HUES64 (cell line): Measurements from ENCODE around the gene CRABP2. TPM values are rescaled to one million over a fixed set of nuclear protein-coding genes. Genes with fewer than 3 reads are reported as not detected.

Experiments used
- H3K27ac ChIP-seq: 2 replicates; pipeline ENCODE4 v1.7.0; 2013; ENCODE audit warnings: low read depth, low read length, inconsistent platforms
- H3K27me3 ChIP-seq: 2 replicates; pipeline ENCODE4 v1.6.1; 2013; ENCODE audit warnings: mild to moderate bottlenecking, low read length; ENCODE audit not compliant: insufficient read depth
- H3K36me3 ChIP-seq: 2 replicates; pipeline ENCODE4 v1.6.1; 2013; ENCODE audit warnings: mild to moderate bottlenecking, low read length; ENCODE audit not compliant: insufficient read depth
- H3K4me1 ChIP-seq: 2 replicates; pipeline ENCODE4 v1.6.1; 2013; ENCODE audit warnings: mild to moderate bottlenecking, low read length, moderate library complexity; ENCODE audit not compliant: insufficient read depth
- H3K4me3 ChIP-seq: 2 replicates; pipeline ENCODE4 v1.5.1; 2013; ENCODE audit warnings: mild to moderate bottlenecking, low read length, moderate library complexity
- H3K9ac ChIP-seq: 2 replicates; pipeline ENCODE4 v1.6.1; 2013; ENCODE audit warnings: mild to moderate bottlenecking, low read depth, low read length
- H3K9me3 ChIP-seq: 2 replicates; pipeline ENCODE4 v1.6.1; 2013; ENCODE audit warnings: low read depth, low read length; ENCODE audit not compliant: insufficient read depth
- WGBS: fragments of 150-250, 120-280 bp; methylation state at CpG from one replicate; pipeline ENCODE4 v1.1.7; 2013; ENCODE audit warnings: missing lambda C conversion rate; 5-methylcytosine and 5-hydroxymethylcytosine counted together
- polyA plus RNA-seq, 2 experiments: library from polyadenylated mRNA; stranded (reverse); fragments of 50-300 nt; gene quantifications; one replicate each; pipeline ENCODE4 v1.2.3, GENCODE V29; 2013

The CRABP2 gene
- polyA plus RNA-seq (2013, experiment 1 of 2) = 229 TPM
- 318 TPM for polyA plus RNA-seq (2013, experiment 2 of 2)

DNA sequence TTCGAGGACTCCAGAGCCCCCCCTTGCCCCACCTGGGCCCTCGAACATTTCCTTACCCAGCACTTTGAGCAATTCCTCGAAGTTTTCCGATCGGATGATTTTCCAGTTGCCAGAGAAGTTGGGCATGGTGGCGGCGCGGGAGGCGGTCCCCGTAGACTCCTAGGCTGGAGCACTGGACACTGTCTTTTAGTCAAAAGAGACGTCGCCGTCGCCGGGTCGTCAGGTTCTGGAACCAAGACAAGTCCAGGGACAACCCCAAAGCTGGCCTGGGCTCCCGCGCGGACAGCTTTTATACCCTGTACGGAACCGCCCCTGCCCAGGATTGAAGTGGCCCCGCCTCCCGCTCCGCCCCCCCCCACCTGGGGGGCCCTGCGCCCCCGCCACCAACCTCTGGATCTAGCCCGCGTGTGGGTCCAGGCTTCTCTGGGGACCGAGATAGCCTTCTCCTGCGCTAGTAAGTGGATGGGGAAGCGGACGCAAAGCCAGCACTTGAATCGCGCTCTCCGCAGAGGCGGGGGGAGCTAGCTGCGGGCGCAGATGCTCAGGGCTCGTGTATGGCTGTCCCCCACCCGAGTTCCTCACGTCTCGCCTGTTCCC is at the start of gene CRABP2:
Gene CRABP2, minus strand, starts transcription at position 263 of the 597 bp plus-strand sequence. Its CDS starts 137 bp downstream, at position 126.
- Histone ChIP-seq H3K4me3 (peak within 1 kb of the TSS; percentile 71), H3K27me3 (peaks cover 16% of the 10 kb centered on the region), H3K9me3 (no peaks in the 10 kb centered on the region), H3K27ac (peak within 1 kb of the TSS; percentile 94), H3K36me3 (peaks cover 12% of the 10 kb centered on the region), H3K4me1 (peaks cover 51% of the 10 kb centered on the region), H3K9ac (peak within 1 kb of the TSS; percentile 79)
- WGBS = under 1% methylated on average over 41 of the region's 42 CpGs

DNA sequence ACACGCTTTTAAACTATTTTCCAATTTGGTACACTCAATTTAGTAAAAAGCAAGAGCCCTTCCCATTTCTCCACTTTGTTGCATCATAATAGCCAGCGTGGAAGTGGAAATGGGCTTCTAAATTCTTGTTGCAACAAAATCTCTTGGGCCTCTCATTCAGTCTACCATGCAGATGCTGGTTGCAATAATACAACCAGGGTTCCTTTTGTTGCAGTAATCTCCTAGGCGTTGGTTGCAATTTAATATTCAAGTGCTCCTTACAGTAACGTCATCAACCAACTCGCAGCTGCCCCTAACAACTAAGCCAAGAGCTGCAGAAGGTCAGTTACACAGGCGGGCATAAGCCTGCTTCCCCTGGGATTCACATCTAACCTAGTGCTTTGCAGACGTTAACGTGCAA is 48.8 kb upstream of the CRABP2 start:
- Histone ChIP-seq H3K36me3 (no peaks in the 10 kb centered on the region; the same call in 1 of the 2 replicates), H3K9me3 (no peaks in the 10 kb centered on the region), H3K27me3 (no peaks in the 10 kb centered on the region), H3K27ac (no peak overlapping the region), H3K4me1 (peaks cover 15% of the 10 kb centered on the region), H3K4me3 (no peak overlapping the region), H3K9ac (no peak overlapping the region)
- 90% methylated on average over 8 of the region's 8 CpGs for WGBS

DNA sequence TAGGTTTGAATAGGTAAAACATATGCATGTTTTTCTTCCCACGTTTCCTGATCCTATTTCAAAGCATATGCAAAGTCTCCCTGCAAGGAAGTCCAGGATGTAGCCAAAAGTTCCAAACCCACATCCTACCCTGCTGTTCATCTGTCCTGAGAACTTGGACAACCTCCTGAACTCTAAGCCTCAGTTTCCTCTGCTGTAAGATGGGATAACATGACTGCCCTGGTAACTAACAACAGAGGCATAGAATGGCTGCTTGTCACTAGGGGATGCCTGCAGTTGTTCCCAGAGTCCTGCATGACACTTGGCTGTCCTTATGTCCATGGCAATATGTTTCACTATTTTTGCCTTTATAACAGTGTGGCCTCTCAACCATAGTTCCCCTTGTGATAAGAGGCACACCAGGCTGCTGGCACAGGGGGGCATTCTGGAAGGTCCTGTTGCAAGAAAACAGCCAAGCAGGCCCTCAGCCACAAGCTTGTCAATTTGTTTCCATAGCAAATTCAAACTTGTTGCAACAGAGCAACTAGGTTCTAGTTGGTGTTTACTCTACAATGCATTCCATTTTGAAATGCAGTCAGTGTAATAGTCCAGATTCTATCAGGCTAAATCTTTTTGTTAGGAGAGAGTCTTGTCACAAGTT is 47.6 kb upstream of the CRABP2 start:
- peaks cover 28% of the 10 kb centered on the region for H3K4me1 ChIP-seq
- H3K27me3 ChIP-seq = no peaks in the 10 kb centered on the region
- H3K36me3 ChIP-seq = no peaks in the 10 kb centered on the region; the same call in 1 of the 2 replicates
- H3K27ac ChIP-seq = no peak overlapping the region
- 43% methylated on average over 1 of the region's 1 CpG for WGBS
- H3K9me3 ChIP-seq = no peaks in the 10 kb centered on the region
- peak overlapping the region; percentile 93 for H3K4me3 ChIP-seq
- H3K9ac ChIP-seq = no peak overlapping the region

DNA sequence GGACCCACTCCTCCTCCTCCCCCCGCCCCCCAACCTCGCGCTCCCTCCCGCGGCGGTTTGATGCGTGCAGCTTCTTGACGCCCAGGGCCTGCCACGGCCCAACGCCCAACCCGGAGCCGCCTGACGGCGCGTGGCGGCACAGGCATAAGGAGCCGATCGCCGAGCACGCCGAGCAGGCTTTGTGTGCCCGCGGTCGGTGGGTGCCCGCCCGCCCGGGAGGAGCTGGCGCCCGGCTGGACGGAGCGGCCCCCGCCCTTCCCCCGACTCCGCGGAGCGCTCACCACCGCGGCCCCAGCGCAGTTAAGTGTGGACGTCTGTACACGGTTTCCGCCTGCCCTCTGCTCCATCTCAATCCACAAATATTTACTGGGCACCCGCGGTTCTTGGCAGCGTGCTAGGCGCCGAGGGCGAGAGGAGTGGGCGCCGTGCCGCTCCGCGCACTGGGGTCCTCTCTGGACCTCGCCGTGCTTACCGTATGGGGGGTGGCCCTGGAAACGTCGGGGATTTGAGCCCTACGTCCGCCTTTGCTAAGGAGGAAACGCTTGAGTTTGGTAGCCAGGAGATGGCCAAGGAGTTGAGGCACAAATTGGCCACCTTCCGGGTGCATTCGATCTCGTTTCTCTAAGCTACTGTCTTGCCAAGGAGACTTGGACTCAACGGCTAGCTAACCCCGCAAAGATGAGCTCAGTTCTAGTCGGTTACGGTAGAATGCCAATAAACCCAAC is 46.5 kb upstream of the CRABP2 start:
- Histone ChIP-seq H3K4me1 (peaks cover 33% of the 10 kb centered on the region), H3K27me3 (no peaks in the 10 kb centered on the region), H3K36me3 (no peaks in the 10 kb centered on the region; the same call in 1 of the 2 replicates), H3K4me3 (peak overlapping the region; percentile 93), H3K9me3 (no peaks in the 10 kb centered on the region), H3K9ac (peak overlapping the region; percentile 96), H3K27ac (peak overlapping the region; percentile 97)
- under 1% methylated on average over 68 of the region's 68 CpGs for WGBS

DNA sequence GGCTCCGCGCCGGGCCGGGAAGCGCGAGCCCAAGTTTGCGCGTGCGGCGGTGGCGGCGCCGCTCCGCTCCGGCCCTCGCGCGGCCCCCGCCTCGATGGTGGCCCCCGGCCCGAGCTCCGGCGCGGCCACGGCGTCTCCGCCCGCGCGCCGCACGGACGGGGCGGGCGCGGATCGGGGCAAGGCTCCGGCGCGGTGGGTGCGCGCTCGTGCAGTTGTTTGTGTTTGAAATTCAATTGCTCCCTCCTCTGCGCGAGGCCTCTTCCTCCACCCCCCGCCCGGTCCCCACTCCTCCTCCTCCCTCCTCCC is 46.0 kb upstream of the CRABP2 start, which contains the start of gene HDGF:
Gene HDGF, minus strand, starts transcription at position 225 of the 306 bp plus-strand sequence. CDS start 246 bp downstream, outside the sequence.
- H3K27me3 ChIP-seq = no peaks in the 10 kb centered on the region
- WGBS = under 1% methylated on average over 47 of the region's 48 CpGs
- peak within 1 kb of the TSS; percentile 97 for H3K27ac ChIP-seq
- H3K9me3 ChIP-seq = no peaks in the 10 kb centered on the region
- peak within 1 kb of the TSS; percentile 93 for H3K4me3 ChIP-seq
- H3K4me1 ChIP-seq = peaks cover 34% of the 10 kb centered on the region
- peak within 1 kb of the TSS; percentile 96 for H3K9ac ChIP-seq
- no peaks in the 10 kb centered on the region; the same call in 1 of the 2 replicates for H3K36me3 ChIP-seq

DNA sequence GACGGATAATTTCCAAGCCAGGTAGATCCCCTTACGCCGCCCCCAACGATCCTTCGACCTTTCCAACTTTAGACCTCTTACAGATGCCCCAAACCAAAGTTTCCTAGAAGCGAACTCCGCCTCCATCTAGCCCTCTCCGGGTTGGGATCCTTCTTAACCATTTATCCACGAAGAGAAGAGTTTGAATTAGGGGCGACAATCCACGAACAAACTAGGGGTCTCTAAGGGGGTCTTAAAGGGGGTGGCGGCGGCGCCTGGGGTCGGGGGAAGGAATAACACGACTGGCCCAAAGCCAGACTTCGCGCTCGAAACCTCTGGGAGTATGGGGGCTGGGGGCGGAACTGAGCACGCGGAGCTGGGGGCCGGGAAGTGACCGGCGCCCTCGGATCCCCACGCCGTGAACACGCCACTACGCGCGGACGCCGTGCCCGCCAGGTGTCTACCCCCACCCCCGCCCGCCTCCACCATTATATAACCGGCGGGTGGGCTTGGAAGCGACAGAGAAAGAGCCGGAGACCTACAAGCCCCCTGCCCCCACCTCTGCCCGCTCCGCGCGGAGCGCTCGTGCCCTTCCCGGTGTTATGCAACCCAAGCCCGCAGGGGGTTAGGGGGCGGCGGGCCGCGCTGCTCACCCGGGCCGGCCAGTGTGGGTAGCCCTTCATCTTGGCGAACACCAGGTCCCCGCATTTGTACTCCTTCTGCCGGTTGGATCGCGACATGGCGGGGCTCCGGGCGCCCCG is 45.5 kb upstream of the CRABP2 start:
- Histone ChIP-seq H3K27ac (peak overlapping the region; percentile 85), H3K9ac (peak overlapping the region; percentile 95), H3K4me3 (peak overlapping the region; percentile 93), H3K4me1 (peaks cover 39% of the 10 kb centered on the region), H3K36me3 (no peaks in the 10 kb centered on the region; the same call in 1 of the 2 replicates), H3K27me3 (no peaks in the 10 kb centered on the region), H3K9me3 (no peaks in the 10 kb centered on the region)
- WGBS = under 1% methylated on average over 64 of the region's 64 CpGs

DNA sequence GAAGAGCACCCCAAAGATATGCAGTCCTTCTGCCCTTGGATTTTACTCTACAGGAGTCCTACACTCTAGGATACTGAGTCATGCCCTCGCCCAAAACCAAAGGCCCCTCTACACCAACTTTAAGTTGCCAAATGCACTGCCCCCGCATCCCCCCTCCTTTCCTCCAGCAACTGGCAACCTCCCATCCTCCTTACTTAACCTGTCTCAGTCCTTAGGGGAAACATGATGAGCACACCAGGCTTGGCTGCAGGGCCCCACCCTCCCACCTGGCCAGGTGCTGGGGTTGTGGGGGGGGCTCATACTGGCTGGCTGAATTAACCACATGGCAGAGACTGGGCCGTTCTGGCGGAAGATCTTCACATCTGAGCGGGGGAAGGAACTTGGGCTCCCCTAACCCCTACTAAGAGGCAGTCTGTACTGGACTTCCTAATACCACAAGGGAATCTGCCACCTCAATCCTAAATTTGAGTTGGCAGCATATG is 44.8 kb upstream of the CRABP2 start:
- Histone ChIP-seq H3K9ac (peak overlapping the region; percentile 95), H3K36me3 (peaks cover 6% of the 10 kb centered on the region), H3K27me3 (no peaks in the 10 kb centered on the region), H3K4me3 (peak overlapping the region; percentile 93), H3K4me1 (peaks cover 45% of the 10 kb centered on the region), H3K9me3 (no peaks in the 10 kb centered on the region), H3K27ac (peak overlapping the region; percentile 85)
- WGBS = 9% methylated on average over 5 of the region's 5 CpGs

DNA sequence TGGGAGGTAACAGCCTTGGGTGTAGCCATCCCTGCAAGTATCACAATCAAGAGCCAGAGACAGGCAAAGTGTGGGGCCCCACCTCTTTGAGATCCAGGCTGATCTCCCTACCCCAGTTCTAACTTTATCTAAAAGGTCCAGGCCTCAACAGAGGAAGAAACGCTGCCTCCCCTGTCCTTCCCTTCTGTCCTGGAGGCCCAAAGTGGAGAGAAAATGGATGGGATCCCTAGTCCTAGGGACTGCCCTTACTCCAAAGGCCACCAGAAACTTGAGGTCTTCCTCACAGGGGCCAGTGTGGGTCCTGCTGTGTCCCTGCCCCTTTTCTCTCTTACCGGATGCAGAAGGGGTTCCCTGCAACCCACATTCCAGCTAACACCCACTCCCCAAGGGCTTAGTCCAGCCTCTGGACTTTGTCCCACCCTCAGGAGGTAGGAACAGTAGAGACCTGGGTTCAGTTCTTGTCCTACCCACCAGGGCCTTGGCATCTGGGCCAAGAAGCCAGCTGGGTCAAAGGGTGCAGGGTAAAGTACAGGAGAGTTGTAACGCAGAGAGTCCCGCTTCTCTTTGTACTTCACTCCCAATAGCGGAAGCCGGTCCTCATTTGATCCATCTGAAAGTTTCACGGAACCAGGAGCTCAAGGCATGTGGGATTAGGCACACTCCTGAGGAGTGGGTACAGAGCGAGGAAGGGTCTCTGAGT is 44.2 kb upstream of the CRABP2 start:
- Histone ChIP-seq H3K4me3 (peak overlapping the region; percentile 93), H3K36me3 (peaks cover 13% of the 10 kb centered on the region), H3K9ac (peak overlapping the region; percentile 95; the same call in 1 of the 2 replicates), H3K4me1 (peaks cover 48% of the 10 kb centered on the region), H3K27ac (no peak overlapping the region; the same call in 1 of the 2 replicates), H3K27me3 (no peaks in the 10 kb centered on the region), H3K9me3 (no peaks in the 10 kb centered on the region)
- 80% methylated on average over 8 of the region's 8 CpGs for WGBS

DNA sequence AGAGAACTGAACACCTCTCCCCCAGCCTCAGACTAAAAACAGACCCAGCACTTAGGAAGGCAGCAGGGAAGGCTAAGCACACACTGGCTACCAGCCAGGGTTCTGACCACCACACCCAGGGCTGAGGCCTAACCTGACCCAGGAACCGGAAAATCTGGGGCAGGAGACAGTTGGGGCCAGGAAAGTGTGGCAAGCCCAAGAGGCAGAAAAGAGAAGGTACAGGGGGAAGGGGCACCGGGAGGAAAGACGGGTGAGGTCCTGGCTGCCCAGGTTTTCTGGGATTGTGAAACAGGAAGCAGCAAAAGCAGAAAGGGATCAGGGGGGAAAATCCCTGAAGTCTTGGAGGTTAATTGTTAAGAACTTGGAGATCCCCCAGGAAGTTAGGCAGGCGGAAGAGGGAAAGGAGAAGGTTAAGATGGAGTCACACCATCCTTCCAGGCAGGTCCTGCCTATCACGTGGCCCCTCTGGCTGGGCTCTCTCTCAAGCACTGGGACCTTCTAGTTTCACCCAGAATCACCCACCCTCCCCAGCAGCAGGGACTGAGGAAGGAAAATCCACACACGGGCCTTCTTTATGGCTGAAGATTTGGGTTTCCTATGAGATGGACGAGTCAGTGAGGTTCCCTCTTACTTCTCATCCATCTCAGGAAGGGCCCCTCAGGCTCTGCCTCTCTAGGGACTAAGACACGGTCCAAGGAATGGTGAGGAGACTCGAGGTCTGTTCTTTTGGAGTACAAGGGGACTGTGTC is 43.5 kb upstream of the CRABP2 start:
- H3K9ac ChIP-seq = peak overlapping the region; percentile 95; the same call in 1 of the 2 replicates
- H3K27ac ChIP-seq = peak overlapping the region; percentile 100
- H3K4me1 ChIP-seq = peaks cover 48% of the 10 kb centered on the region
- peak overlapping the region; percentile 93; the same call in 1 of the 2 replicates for H3K4me3 ChIP-seq
- H3K9me3 ChIP-seq = no peaks in the 10 kb centered on the region
- no peaks in the 10 kb centered on the region for H3K27me3 ChIP-seq
- 65% methylated on average over 7 of the region's 9 CpGs for WGBS
- peaks cover 17% of the 10 kb centered on the region for H3K36me3 ChIP-seq
